DOHH2 (cell line): ENCODE data around the gene PMVK.

Source experiments
- EZH2phosphoT487 ChIP-seq: fragments of 200-600 bp; sonication (generic); IDR thresholded peaks from 2 replicates; pipeline ENCODE4 v1.6.1; 2017; ENCODE audit warnings: borderline replicate concordance, mild to moderate bottlenecking, antibody characterized with exemption, low read length, moderate library complexity, mixed read lengths
- TF ChIP-seq, protein P1 (sequence below): fragments of 200-600 bp; sonication (generic); IDR thresholded peaks from one replicate; pipeline ENCODE4 v1.5.1; 2014; ENCODE audit warnings: antibody characterized with exemption, mild to moderate bottlenecking, low read depth, low read length; ENCODE audit not compliant: poor library complexity, severe bottlenecking

GRCh38 chr1:154982341-154982740 lies 45.8 kb upstream of the PMVK start:
- TF ChIP-seq, protein P1, sequence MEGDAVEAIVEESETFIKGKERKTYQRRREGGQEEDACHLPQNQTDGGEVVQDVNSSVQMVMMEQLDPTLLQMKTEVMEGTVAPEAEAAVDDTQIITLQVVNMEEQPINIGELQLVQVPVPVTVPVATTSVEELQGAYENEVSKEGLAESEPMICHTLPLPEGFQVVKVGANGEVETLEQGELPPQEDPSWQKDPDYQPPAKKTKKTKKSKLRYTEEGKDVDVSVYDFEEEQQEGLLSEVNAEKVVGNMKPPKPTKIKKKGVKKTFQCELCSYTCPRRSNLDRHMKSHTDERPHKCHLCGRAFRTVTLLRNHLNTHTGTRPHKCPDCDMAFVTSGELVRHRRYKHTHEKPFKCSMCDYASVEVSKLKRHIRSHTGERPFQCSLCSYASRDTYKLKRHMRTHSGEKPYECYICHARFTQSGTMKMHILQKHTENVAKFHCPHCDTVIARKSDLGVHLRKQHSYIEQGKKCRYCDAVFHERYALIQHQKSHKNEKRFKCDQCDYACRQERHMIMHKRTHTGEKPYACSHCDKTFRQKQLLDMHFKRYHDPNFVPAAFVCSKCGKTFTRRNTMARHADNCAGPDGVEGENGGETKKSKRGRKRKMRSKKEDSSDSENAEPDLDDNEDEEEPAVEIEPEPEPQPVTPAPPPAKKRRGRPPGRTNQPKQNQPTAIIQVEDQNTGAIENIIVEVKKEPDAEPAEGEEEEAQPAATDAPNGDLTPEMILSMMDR: no peak
- TF ChIP-seq EZH2phosphoT487: no peak
